Ishikawa (cell line): ENCODE results near the gene SNRPB.

Experiments
- EP300 ChIP-seq: IDR thresholded peaks from 2 replicates; pipeline ENCODE4 v1.6.1; 2012; ENCODE audit warnings: borderline replicate concordance
- RAD21 ChIP-seq: IDR thresholded peaks from 2 replicates; pipeline ENCODE4 v1.6.1; 2012; ENCODE audit warnings: low read depth
- TEAD4 ChIP-seq: IDR thresholded peaks from 2 replicates; pipeline ENCODE4 v1.6.1; 2012
- YY1 ChIP-seq: IDR thresholded peaks from 2 replicates; pipeline ENCODE4 v1.6.1; 2012; ENCODE audit warnings: low read depth

- TF ChIP-seq EP300 (no peak), YY1 (no peak), RAD21 (no peak), TEAD4 (no peak)
Measured at GRCh38 chr20:2416541-2417212, 53.9 kb downstream of the SNRPB start.
